Measurements from ENCODE around the gene OTUD7B. TPM values are rescaled to one million over a fixed set of nuclear protein-coding genes. Genes with fewer than 3 reads are reported as not detected.
"Not testable (repeated sequence)": the region's sequence is repeated elsewhere in the genome, so short reads cannot be mapped to it uniquely, and the experiment has no call there.

Gene OTUD7B
- total and polyA plus RNA-seq, 2 donors = 1.8 to 2.8 TPM

GRCh38 chr1:149945206-149945605 is 65.3 kb downstream of the OTUD7B start:
- Histone ChIP-seq H3K27ac (ENCODE audit: low read depth in 1 of 2, low read length in 1 of 2) (no peak overlapping the region), H3K4me1 (ENCODE audit: control insufficient read depth in 2 of 2, insufficient read depth in 2 of 2, low read length in 2 of 2) (peaks cover 4 to 16% of the 10 kb centered on the region in 2 donors), H3K4me3 (ENCODE audit: low read length in 2 of 2) (no peak overlapping the region), H3K27me3 (ENCODE audit: control insufficient read depth in 2 of 2, insufficient read depth in 1 of 2, low read length in 1 of 2) (no peaks in the 10 kb centered on the region), H3K9me3 (ENCODE audit: control insufficient read depth in 2 of 2, insufficient read depth in 1 of 2, low read length in 1 of 2) (no peaks in the 10 kb centered on the region), H3K36me3 (ENCODE audit: control insufficient read depth in 2 of 2, insufficient read depth in 2 of 2, low read length in 1 of 2) (peaks cover 2 to 11% of the 10 kb centered on the region in 2 donors)
- 97% methylated on average over 4 of the region's 4 CpGs for WGBS
- no peak for DNase-seq (ENCODE audit: low read depth in 6 of 9, low spot score in 9 of 9)

- Histone ChIP-seq H3K36me3 (ENCODE audit: control insufficient read depth in 2 of 2, insufficient read depth in 2 of 2, low read length in 1 of 2) (peaks cover 0 to 11% of the 10 kb centered on the region in 2 donors), H3K4me1 (ENCODE audit: control insufficient read depth in 2 of 2, insufficient read depth in 2 of 2, low read length in 2 of 2) (peaks cover 5 to 27% of the 10 kb centered on the region in 2 donors), H3K9me3 (ENCODE audit: control insufficient read depth in 2 of 2, insufficient read depth in 1 of 2, low read length in 1 of 2) (no peaks in the 10 kb centered on the region), H3K27me3 (ENCODE audit: control insufficient read depth in 2 of 2, insufficient read depth in 1 of 2, low read length in 1 of 2) (no peaks in the 10 kb centered on the region), H3K27ac (ENCODE audit: low read depth in 1 of 2, low read length in 1 of 2) (no peak overlapping the region), H3K4me3 (ENCODE audit: low read length in 2 of 2) (no peak overlapping the region)
- peak in 1 of 9 donors; percentile 47 for DNase-seq (ENCODE audit: low read depth in 6 of 9, low spot score in 9 of 9)
- WGBS = 28% methylated on average over 3 of the region's 3 CpGs
Observed at GRCh38 chr1:149942885-149943284, 67.6 kb downstream of the OTUD7B start.

GRCh38 chr1:149942207-149942606 is 68.3 kb downstream of the OTUD7B start:
- H3K4me3 ChIP-seq (ENCODE audit: low read length in 2 of 2) = no peak overlapping the region
- H3K27ac ChIP-seq (ENCODE audit: low read depth in 1 of 2, low read length in 1 of 2) = no peak overlapping the region
- peaks cover 10 to 34% of the 10 kb centered on the region in 2 donors for H3K4me1 ChIP-seq (ENCODE audit: control insufficient read depth in 2 of 2, insufficient read depth in 2 of 2, low read length in 2 of 2)
- peaks cover 0 to 11% of the 10 kb centered on the region in 2 donors for H3K36me3 ChIP-seq (ENCODE audit: control insufficient read depth in 2 of 2, insufficient read depth in 2 of 2, low read length in 1 of 2)
- no peaks in the 10 kb centered on the region for H3K27me3 ChIP-seq (ENCODE audit: control insufficient read depth in 2 of 2, insufficient read depth in 1 of 2, low read length in 1 of 2)
- no peaks in the 10 kb centered on the region for H3K9me3 ChIP-seq (ENCODE audit: control insufficient read depth in 2 of 2, insufficient read depth in 1 of 2, low read length in 1 of 2)
- 81% methylated on average over 5 of the region's 5 CpGs for WGBS
- no peak for DNase-seq (ENCODE audit: low read depth in 6 of 9, low spot score in 9 of 9)

DNA sequence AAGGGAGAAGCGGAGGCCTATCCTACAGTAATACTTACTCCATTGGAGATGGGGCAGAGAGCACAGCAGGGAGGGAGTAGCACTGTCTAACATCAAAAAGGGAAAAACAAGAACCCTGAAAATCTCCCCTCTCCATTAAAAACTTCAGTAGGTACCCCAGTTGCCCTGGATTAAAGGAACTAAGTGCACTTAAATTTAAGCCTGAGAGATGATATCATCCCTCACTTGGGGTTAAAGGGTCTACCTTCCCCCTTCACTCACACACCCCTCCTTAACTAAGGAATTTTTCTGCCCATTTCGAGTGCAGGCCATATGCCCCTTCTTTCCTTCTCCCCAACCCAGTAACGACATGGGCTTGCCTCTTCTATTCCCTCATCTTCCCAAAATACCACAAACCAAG is 70.1 kb downstream of the OTUD7B start:
- Histone ChIP-seq H3K36me3 (ENCODE audit: control insufficient read depth in 2 of 2, insufficient read depth in 2 of 2, low read length in 1 of 2) (peaks cover 0 to 11% of the 10 kb centered on the region in 2 donors), H3K4me1 (ENCODE audit: control insufficient read depth in 2 of 2, insufficient read depth in 2 of 2, low read length in 2 of 2) (peaks cover 10 to 43% of the 10 kb centered on the region in 2 donors)
- DNase-seq (ENCODE audit: low read depth in 6 of 9, low spot score in 9 of 9) = no peak

DNA sequence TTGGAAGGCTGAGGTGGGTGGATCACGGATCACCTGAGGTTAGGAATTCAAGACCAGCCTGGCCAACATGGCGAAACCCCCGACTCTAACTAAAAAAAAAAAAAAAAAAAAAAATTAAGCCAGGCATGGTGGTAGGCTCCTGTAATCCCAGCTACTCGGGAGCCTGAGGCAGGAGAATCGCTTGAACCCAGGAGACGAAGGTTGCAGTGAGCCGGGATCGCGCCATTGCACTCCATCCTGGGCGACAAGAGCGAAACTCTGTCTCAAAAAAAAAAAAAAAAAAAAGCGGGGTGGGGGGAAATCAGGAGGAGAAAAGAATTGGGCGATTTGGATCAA is 71.9 kb downstream of the OTUD7B start:
- not testable (repeated sequence) for H3K9me3 ChIP-seq (ENCODE audit: control insufficient read depth in 2 of 2, insufficient read depth in 1 of 2, low read length in 1 of 2); H3K27me3 ChIP-seq (ENCODE audit: control insufficient read depth in 2 of 2, insufficient read depth in 1 of 2, low read length in 1 of 2); H3K4me3 ChIP-seq (ENCODE audit: low read length in 2 of 2); DNase-seq (ENCODE audit: low read depth in 6 of 9, low spot score in 9 of 9); H3K36me3 ChIP-seq (ENCODE audit: control insufficient read depth in 2 of 2, insufficient read depth in 2 of 2, low read length in 1 of 2); H3K27ac ChIP-seq (ENCODE audit: low read depth in 1 of 2, low read length in 1 of 2)
- peaks cover 10 to 43% of the 10 kb centered on the region in 2 donors for H3K4me1 ChIP-seq (ENCODE audit: control insufficient read depth in 2 of 2, insufficient read depth in 2 of 2, low read length in 2 of 2)
- WGBS = 93% methylated on average over 13 of the region's 13 CpGs

More for the DNA sequence above, 70.1 kb downstream of the OTUD7B start:
- H3K27ac ChIP-seq (ENCODE audit: low read depth in 1 of 2, low read length in 1 of 2) = no peak overlapping the region
- H3K9me3 ChIP-seq (ENCODE audit: control insufficient read depth in 2 of 2, insufficient read depth in 1 of 2, low read length in 1 of 2) = no peaks in the 10 kb centered on the region
- no peak overlapping the region for H3K4me3 ChIP-seq (ENCODE audit: low read length in 2 of 2)
- H3K27me3 ChIP-seq (ENCODE audit: control insufficient read depth in 2 of 2, insufficient read depth in 1 of 2, low read length in 1 of 2) = no peaks in the 10 kb centered on the region
- WGBS = 96% methylated on average over 3 of the region's 3 CpGs

DNA sequence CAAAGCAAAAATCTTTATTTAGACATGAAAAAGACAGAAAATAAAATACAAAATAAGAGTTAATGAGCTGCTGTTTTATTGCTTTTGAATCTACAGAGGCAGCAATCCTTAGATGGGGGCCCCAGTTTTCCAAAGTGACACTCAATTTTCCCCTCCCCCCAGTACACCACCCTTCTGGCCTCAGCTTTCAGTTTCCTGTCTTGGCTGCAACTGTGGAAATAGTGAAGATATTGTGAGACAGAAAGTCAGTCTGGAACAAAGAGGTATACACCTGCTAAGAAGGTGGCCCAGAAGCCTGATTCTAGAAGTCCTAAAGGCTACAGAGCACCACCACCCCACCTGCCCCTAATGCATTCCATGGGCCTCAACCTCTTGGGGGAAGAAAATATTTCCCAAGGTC is 72.8 kb downstream of the OTUD7B start:
- Histone ChIP-seq H3K4me3 (ENCODE audit: low read length in 2 of 2) (no peak overlapping the region), H3K27ac (ENCODE audit: low read depth in 1 of 2, low read length in 1 of 2) (peak overlapping the region in 1 of 2 donors; percentile 38), H3K4me1 (ENCODE audit: control insufficient read depth in 2 of 2, insufficient read depth in 2 of 2, low read length in 2 of 2) (peaks cover 7 to 35% of the 10 kb centered on the region in 2 donors), H3K9me3 (ENCODE audit: control insufficient read depth in 2 of 2, insufficient read depth in 1 of 2, low read length in 1 of 2) (no peaks in the 10 kb centered on the region), H3K27me3 (ENCODE audit: control insufficient read depth in 2 of 2, insufficient read depth in 1 of 2, low read length in 1 of 2) (no peaks in the 10 kb centered on the region), H3K36me3 (ENCODE audit: control insufficient read depth in 2 of 2, insufficient read depth in 2 of 2, low read length in 1 of 2) (no peaks in the 10 kb centered on the region)
- DNase-seq (ENCODE audit: low read depth in 6 of 9, low spot score in 9 of 9) = peak in 1 of 9 donors; percentile 56

- H3K9me3 ChIP-seq (ENCODE audit: control insufficient read depth in 2 of 2, insufficient read depth in 1 of 2, low read length in 1 of 2) = no peaks in the 10 kb centered on the region
- no peaks in the 10 kb centered on the region for H3K36me3 ChIP-seq (ENCODE audit: control insufficient read depth in 2 of 2, insufficient read depth in 2 of 2, low read length in 1 of 2)
- 91% methylated on average over 8 of the region's 8 CpGs for WGBS
- DNase-seq (ENCODE audit: low read depth in 6 of 9, low spot score in 9 of 9) = no peak
- peaks cover 6 to 31% of the 10 kb centered on the region in 2 donors for H3K4me1 ChIP-seq (ENCODE audit: control insufficient read depth in 2 of 2, insufficient read depth in 2 of 2, low read length in 2 of 2)
- peak overlapping the region in 1 of 2 donors; percentile 38 for H3K27ac ChIP-seq (ENCODE audit: low read depth in 1 of 2, low read length in 1 of 2)
- H3K4me3 ChIP-seq (ENCODE audit: low read length in 2 of 2) = peak overlapping the region in 1 of 2 donors; percentile 16
- no peaks in the 10 kb centered on the region for H3K27me3 ChIP-seq (ENCODE audit: control insufficient read depth in 2 of 2, insufficient read depth in 1 of 2, low read length in 1 of 2)
Observed at GRCh38 chr1:149936992-149937705, 73.4 kb downstream of the OTUD7B start.

DNA sequence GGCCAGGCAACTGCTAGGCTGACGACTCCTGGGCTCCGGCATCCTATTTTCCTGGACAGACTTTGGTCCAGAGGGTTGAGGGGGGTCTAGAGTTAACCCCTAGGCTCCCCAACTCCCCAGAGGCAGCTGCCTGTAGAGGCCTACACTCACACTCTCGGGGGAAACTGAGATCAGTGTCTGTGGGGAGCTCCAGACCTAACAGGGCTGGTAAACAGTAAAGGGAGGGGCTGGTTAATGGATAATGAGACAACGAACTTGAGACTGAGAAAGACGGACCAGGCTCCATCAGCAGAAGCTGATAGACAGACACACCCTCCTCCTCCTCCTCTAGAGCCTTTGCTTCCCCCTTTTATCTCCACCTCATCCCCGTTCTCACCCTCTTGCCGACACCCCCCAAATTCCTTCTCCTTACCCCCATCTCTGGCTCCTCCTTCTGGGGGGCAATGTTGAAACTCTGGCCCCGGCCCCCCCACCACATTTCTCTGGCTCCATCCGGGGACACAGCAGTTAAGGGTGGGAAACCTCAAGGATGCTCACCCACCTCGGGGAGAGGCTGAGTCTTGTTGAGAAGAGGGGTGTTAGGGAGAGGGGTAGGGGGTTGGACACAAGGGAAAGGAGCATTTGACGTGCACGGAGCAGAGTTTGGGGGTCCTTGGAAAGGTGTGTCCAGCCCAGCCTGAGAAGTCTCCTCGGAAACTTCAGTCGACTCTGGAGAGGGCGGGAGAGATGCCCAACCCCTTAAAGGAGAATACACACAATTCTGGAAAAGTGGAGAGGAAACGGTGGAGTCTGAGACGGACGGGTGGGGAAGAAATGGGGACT is 74.1 kb downstream of the OTUD7B start, which contains the start of gene MTMR11:
MTMR11 (minus strand) TSS at position 710 of the 822 bp plus-strand sequence; CDS start at position 478, 232 bp downstream.
- H3K27me3 ChIP-seq (ENCODE audit: control insufficient read depth in 2 of 2, insufficient read depth in 1 of 2, low read length in 1 of 2) = no peaks in the 10 kb centered on the region
- H3K36me3 ChIP-seq (ENCODE audit: control insufficient read depth in 2 of 2, insufficient read depth in 2 of 2, low read length in 1 of 2) = no peaks in the 10 kb centered on the region
- no peaks in the 10 kb centered on the region for H3K9me3 ChIP-seq (ENCODE audit: control insufficient read depth in 2 of 2, insufficient read depth in 1 of 2, low read length in 1 of 2)
- WGBS = 84% methylated on average over 18 of the region's 18 CpGs
- H3K4me3 ChIP-seq (ENCODE audit: low read length in 2 of 2) = peak within 1 kb of the TSS in 1 of 2 donors; percentile 16
- DNase-seq (ENCODE audit: low read depth in 6 of 9, low spot score in 9 of 9) = no peak
- peak within 1 kb of the TSS in 1 of 2 donors; percentile 38 for H3K27ac ChIP-seq (ENCODE audit: low read depth in 1 of 2, low read length in 1 of 2)
- H3K4me1 ChIP-seq (ENCODE audit: control insufficient read depth in 2 of 2, insufficient read depth in 2 of 2, low read length in 2 of 2) = peaks cover 6 to 29% of the 10 kb centered on the region in 2 donors

DNA sequence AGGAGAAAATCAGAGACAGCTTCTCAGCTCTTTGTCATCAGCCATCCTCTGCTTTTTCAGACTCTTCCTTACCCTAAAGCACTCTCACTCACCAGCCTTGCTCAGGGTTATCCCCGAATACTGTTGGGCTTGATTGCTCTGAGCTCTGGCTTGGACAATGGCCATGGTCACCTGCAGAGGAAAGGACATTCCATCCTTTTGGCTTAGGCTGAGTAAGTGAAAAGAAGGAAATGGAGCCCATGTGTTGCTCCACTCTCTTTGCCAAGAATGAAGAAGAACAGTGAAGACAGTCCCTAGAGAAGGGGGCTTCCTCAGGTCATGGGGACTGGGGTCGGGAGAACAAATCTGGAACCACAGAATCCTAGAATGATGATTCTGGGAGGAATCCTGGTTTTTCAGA is 76.2 kb downstream of the OTUD7B start:
- WGBS = 94% methylated on average over 2 of the region's 2 CpGs
- Histone ChIP-seq H3K36me3 (ENCODE audit: control insufficient read depth in 2 of 2, insufficient read depth in 2 of 2, low read length in 1 of 2) (no peaks in the 10 kb centered on the region), H3K27ac (ENCODE audit: low read depth in 1 of 2, low read length in 1 of 2) (no peak overlapping the region), H3K4me3 (ENCODE audit: low read length in 2 of 2) (no peak overlapping the region), H3K4me1 (ENCODE audit: control insufficient read depth in 2 of 2, insufficient read depth in 2 of 2, low read length in 2 of 2) (peaks cover 6 to 26% of the 10 kb centered on the region in 2 donors), H3K9me3 (ENCODE audit: control insufficient read depth in 2 of 2, insufficient read depth in 1 of 2, low read length in 1 of 2) (no peaks in the 10 kb centered on the region), H3K27me3 (ENCODE audit: control insufficient read depth in 2 of 2, insufficient read depth in 1 of 2, low read length in 1 of 2) (no peaks in the 10 kb centered on the region)
- DNase-seq (ENCODE audit: low read depth in 6 of 9, low spot score in 9 of 9) = no peak

All from thymus (tissue), 11 donors.